Measurements from ENCODE around the gene TIMM8B.
"Not testable (repeated sequence)": the region's sequence is repeated elsewhere in the genome, so short reads cannot be mapped to it uniquely, and the experiment has no call there.

The TIMM8B gene

DNA sequence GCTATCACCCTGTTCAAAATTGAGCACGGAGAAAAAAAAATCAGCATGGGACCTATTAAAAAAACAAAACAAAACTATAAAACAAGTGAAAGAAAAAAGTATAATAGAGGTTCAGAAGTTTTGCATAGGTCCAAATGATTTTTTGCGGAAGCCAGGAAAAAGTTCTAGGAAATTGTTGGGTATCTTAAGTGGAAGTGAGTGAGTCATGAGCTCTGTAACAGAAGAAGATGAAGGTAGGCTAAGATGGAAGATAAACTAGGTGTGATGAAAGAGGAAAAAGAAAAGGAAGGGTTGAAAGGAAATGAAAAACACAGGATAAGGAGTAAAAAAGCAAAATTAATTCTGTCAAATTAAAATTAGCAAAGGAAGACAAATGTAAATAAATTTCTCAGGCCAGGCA is 27.9 kb upstream of the TIMM8B start:
- Histone ChIP-seq H3K36me3 (peaks cover 4% of the 10 kb centered on the region), H3K4me2 (no peak overlapping the region), H3K9me3 (no peaks in the 10 kb centered on the region), H3K9ac (no peak overlapping the region), H3K4me3 (no peak overlapping the region), H3K27me3 (no peaks in the 10 kb centered on the region), H3K27ac (no peak overlapping the region), H4K20me1 (no peaks in the 10 kb centered on the region), H3K4me1 (peaks cover 5% of the 10 kb centered on the region; the same call in 1 of the 2 replicates)
- no peak for TF ChIP-seq Cebpa-rat (IDR thresholded peaks at IDR 0.05)

DNA sequence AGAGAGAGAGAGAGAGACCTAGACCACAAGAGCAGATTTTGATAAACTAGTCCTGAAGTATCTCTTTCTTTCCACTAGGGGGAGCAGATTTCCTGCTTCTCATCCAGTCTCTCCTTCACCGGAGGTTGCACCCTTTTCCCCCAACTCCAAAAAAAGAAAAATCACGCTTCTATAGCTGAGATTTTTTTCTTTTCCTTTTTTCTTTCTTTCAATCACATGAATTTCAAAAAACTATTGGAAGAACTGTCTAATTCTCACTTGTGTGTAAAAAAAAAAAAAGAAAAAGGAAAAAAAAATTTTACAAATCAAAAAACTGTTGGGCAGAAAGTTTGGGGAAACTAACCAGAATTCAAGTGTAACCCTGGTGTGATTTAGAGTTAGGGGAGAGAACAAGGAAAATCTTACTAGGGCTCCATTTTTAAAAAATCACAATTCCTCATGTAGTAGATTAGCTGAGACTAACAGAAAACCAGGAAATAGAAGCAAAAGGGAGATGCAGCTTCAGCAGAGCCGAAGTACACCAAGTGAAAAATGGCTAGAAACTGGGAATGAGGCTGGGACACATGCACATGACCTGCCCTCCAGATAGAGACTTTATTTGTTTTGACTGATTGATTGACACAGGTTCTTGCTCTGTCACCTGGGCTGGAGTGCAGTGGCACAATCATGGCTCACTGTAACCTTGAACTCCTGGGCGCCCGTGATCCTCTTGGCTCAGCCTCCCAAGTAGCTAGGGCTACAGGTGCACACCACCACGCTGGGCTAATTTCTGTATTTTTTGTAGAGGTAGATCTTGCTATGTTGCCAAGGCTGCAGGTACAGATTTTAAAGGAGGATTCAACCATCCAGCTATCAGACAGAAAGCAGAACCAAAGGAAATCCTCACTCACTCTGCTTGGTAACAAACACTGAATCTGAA is 27.2 kb upstream of the TIMM8B start:
- Histone ChIP-seq H3K36me3 (no peaks in the 10 kb centered on the region), H3K4me1 (peaks cover 5% of the 10 kb centered on the region; the same call in 1 of the 2 replicates), H3K9me3 (no peaks in the 10 kb centered on the region), H3K27ac (no peak overlapping the region), H3K4me3 (no peak overlapping the region), H3K27me3 (no peaks in the 10 kb centered on the region), H3K4me2 (no peak overlapping the region), H3K9ac (no peak overlapping the region), H4K20me1 (no peaks in the 10 kb centered on the region)
- no peak for TF ChIP-seq Cebpa-rat (IDR thresholded peaks at IDR 0.05)

DNA sequence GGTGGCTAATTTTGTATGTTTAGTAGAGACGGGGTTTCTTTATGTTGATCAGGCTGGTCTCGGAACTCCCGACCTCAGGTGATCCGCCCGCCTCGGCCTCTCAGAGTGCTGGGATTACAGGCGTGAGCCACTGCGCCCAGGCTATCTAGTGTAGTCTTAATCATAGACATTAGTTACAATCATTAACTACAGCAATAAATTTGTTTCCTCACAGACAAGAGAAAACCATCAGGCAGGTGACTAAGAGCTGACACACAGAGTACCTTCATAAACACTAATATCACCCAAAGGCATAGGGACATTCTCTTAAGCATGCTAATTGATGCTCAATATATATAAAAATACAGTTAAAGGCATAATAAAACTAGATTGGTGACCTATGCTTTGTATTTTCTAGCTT is 19.5 kb upstream of the TIMM8B start:
- Histone ChIP-seq H3K27ac (no peak overlapping the region), H4K20me1 (no peaks in the 10 kb centered on the region), H3K4me1 (no peaks in the 10 kb centered on the region), H3K9ac (no peak overlapping the region), H3K36me3 (no peaks in the 10 kb centered on the region; the same call in 1 of the 2 replicates), H3K4me3 (no peak overlapping the region), H3K4me2 (no peak overlapping the region), H3K9me3 (no peaks in the 10 kb centered on the region), H3K27me3 (no peaks in the 10 kb centered on the region)
- no peak for TF ChIP-seq Cebpa-rat (IDR thresholded peaks at IDR 0.05)

DNA sequence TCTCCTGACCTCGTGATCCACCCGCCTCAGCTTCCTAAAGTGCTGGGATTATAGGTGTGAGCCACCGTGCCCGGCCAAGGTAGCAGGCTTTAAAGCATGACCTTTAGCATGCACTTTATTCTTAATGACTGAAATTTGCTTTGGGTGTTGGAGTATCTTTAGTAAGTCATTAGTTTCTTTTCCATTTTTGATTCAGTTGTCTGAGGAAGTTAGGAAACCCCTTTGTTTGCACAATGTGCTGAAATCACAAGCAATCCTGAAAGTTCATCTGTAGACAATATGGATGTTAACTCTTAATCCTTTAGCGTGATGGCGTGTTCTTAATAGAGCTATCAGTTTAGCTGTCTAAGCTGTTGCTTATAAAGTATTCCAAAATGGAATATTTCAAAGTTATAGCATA is 16.9 kb upstream of the TIMM8B start:
- Histone ChIP-seq H3K4me3 (no peak overlapping the region), H3K27me3 (no peaks in the 10 kb centered on the region), H3K4me1 (no peaks in the 10 kb centered on the region), H3K27ac (no peak overlapping the region), H4K20me1 (no peaks in the 10 kb centered on the region), H3K4me2 (no peak overlapping the region), H3K36me3 (no peaks in the 10 kb centered on the region; the same call in 1 of the 2 replicates), H3K9ac (no peak overlapping the region), H3K9me3 (no peaks in the 10 kb centered on the region)
- no peak for TF ChIP-seq Cebpa-rat (IDR thresholded peaks at IDR 0.05)

DNA sequence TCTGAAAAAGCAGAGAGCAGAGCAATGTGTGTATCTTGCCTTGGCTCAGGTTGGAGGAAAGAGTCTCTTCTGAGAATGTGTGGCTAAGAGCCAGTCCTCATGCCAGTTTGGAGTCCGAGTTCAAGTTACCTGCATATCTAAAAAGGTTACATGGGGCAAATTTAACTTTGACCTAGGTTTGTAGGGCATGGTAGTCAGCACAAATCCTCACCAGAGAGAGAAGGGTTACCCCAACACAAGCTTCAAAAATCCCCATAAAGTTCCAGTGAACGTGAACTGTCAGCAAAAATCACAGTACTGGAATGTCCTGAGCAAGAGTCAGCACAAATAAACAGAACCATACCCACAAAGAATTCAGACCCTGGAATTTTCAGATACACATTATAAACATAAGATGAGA is 13.9 kb upstream of the TIMM8B start:
- no peaks in the 10 kb centered on the region for H3K9me3 ChIP-seq
- H3K4me3 ChIP-seq = no peak overlapping the region
- H3K36me3 ChIP-seq = peaks cover 28% of the 10 kb centered on the region
- H3K9ac ChIP-seq = no peak overlapping the region
- H4K20me1 ChIP-seq = no peaks in the 10 kb centered on the region
- no peaks in the 10 kb centered on the region for H3K27me3 ChIP-seq
- no peak overlapping the region for H3K4me2 ChIP-seq
- H3K27ac ChIP-seq = no peak overlapping the region
- no peak for TF ChIP-seq Cebpa-rat (IDR thresholded peaks at IDR 0.05)
- no peaks in the 10 kb centered on the region for H3K4me1 ChIP-seq

DNA sequence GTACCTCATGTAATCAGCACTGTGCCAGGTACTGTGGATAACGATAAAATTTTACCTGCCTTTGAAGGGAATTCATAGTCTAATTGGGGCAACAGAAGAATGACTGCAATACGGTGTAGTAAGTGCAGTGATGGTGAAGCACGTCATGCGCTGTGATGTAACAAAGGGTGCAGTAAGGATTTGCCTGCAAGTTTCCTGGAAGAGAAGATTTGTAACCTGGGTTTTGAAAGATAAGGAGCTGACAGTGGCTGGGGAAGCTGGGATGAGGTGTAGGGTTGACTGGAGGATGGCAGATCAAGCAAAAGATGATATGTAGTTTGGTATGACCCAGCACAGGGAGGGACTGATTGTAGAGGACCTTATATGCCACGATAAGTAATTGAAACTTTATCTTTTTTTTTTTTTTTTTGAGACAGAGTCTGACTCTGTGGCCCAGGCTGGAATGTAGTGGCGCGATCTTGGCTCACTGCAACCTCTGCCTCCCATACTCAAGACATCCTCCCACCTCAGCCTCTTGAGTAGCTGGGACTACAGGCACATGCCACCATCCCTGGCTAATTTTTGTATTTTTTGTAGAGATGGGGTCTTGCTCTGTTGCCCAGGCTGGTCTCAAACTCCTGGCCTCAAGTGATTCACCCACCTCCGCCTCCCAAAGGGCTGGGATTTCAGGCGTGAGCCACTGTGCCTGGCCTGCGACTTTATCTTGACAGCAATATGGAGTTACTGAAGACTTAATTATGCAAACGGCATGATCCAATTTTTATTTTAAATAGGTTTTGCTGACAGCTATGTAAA is 11.4 kb upstream of the TIMM8B start:
- no peaks in the 10 kb centered on the region for H3K4me1 ChIP-seq
- peaks cover 47% of the 10 kb centered on the region for H3K36me3 ChIP-seq
- TF ChIP-seq Cebpa-rat (IDR thresholded peaks at IDR 0.05) = no peak
- no peak overlapping the region for H3K9ac ChIP-seq
- no peaks in the 10 kb centered on the region for H4K20me1 ChIP-seq
- H3K4me3 ChIP-seq = no peak overlapping the region
- H3K27ac ChIP-seq = no peak overlapping the region
- no peaks in the 10 kb centered on the region for H3K9me3 ChIP-seq
- no peaks in the 10 kb centered on the region for H3K27me3 ChIP-seq
- H3K4me2 ChIP-seq = no peak overlapping the region

DNA sequence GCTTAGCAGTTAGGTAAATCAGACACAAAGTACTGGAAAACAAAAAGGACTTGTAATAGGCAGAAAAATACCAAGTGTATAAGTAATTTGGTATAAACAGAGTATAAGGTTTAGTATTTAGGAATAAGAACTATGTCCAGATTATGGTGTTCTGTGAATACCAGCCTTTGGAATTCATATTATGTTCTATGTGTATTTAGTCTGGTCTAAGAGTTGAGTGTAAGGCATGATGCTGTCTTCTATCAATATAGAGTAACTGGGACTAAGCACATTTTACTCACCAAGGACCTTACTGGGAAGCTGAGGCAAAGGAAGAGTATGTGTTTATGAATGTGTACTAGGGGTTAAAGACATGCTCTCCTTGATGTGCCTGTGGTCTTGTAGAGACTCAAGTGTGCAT is 9.6 kb upstream of the TIMM8B start:
- Histone ChIP-seq H3K36me3 (peaks cover 64% of the 10 kb centered on the region), H4K20me1 (0 out of 2 replicates have a peak, but pooled peaks cover 4% of the 10 kb centered on the region), H3K27me3 (no peaks in the 10 kb centered on the region), H3K27ac (no peak overlapping the region), H3K9me3 (no peaks in the 10 kb centered on the region), H3K4me3 (no peak overlapping the region), H3K4me2 (no peak overlapping the region), H3K9ac (no peak overlapping the region), H3K4me1 (no peaks in the 10 kb centered on the region)
- no peak for TF ChIP-seq Cebpa-rat (IDR thresholded peaks at IDR 0.05)

DNA sequence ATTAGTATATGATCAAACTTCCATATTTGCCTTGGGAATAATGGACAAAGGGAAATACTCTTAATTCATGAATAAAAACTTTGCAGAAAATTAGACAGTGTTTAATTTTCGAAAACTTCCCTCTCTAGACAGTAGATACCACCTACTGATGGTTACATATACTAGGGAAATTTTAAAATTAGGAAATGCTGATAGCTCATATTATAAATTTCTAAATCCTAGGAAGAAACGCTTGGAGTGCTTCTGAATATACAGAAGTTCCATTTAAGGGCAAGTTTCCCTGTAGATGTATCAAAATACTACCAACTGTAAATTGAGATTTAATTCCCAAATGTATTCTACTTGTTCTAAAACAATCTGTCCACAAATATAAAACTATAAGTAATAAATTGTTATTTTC is 8.7 kb upstream of the TIMM8B start:
- not testable (repeated sequence) for H3K27ac ChIP-seq, H3K9ac ChIP-seq, H4K20me1 ChIP-seq, H3K9me3 ChIP-seq, H3K27me3 ChIP-seq, H3K4me2 ChIP-seq, H3K4me3 ChIP-seq, H3K4me1 ChIP-seq
- peaks cover 73% of the 10 kb centered on the region for H3K36me3 ChIP-seq

DNA sequence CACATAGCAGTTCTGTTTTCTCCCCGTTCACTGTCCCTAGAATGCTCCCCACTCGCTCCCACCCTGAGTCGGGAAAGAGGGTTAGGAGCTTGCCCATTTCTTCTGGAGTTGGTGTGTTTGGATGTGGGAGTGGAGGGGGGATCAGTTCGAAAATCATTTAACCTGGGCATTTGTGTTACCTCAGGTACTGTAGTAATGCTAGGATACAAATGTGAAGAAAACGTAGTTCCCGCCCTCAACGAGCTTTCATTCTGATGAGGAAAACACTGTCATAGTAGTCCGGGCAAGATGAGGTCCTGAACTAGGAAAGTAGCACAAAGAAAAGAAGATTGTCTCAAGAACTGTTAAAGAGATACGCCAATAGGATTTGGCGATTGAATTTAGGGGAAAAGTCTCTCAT is 656 bp upstream of the TIMM8B start:
- Histone ChIP-seq H3K36me3 (peaks cover 76% of the 10 kb centered on the region), H3K4me1 (peaks cover 35% of the 10 kb centered on the region), H3K4me3 (peak overlapping the region; percentile 87), H3K27ac (peak overlapping the region; percentile 82), H3K9me3 (no peaks in the 10 kb centered on the region), H3K27me3 (no peaks in the 10 kb centered on the region), H3K4me2 (peak overlapping the region; percentile 93), H4K20me1 (peaks cover 9% of the 10 kb centered on the region; the same call in 1 of the 2 replicates), H3K9ac (peak overlapping the region; percentile 83)
- no peak for TF ChIP-seq Cebpa-rat (IDR thresholded peaks at IDR 0.05)

Measured in BLaER1 (cell line).